Stimulated activated CD4-positive, alpha-beta T cell treated with anti-CD3 and anti-CD28 coated beads, Interleukin-4, amount 100 ng/mL, for 4 hours (primary cell): ENCODE data around the gene ADCK2.
A peak's percentile ranks its signal among the peaks of the same experiment; 100 is the strongest.
"Not testable (repeated sequence)": the region's sequence is repeated elsewhere in the genome, so short reads cannot be mapped to it uniquely, and the experiment has no call there.

ENCODE experiments used
- DNase-seq, 2 experiments: peaks; one replicate each; pipeline ENCODE4 v3.0.0-alpha.2; 2020

Gene ADCK2

DNA sequence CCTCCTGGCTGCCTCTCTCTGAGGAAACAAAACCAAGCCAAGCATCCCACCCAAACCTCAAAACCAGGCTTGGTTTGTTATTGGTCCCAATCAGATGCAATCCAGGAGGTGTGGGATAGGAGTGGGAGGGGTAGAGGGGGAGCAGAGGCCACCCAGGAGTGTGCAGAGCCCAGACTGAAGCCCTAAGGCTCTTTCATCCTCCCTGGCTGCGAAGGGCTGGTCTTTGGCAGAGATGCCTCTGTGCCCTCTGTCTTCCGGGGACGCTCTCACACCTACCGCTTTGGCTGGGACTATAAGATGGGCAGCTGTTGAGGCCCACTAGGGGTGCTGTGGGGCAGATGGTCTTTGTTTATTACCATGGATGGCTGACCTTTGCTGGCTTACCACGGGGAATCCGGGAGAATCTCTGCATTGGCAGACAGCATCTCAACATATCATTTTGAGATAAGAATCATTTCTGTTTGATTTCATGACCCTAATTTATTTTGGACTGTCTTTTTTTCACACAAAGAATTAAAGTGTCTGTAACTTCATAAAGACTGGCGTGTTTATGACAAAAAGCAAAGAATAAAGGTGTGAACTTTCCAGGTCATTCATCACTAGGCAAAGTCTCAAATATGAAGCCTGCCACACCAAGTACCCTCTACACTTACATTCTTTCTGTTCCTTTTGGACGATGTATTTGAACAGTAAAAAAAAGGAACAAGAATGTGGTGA, 25.7 kb upstream of the ADCK2 start:
- peak in 1 of 2 experiments; percentile 8 for DNase-seq

DNA sequence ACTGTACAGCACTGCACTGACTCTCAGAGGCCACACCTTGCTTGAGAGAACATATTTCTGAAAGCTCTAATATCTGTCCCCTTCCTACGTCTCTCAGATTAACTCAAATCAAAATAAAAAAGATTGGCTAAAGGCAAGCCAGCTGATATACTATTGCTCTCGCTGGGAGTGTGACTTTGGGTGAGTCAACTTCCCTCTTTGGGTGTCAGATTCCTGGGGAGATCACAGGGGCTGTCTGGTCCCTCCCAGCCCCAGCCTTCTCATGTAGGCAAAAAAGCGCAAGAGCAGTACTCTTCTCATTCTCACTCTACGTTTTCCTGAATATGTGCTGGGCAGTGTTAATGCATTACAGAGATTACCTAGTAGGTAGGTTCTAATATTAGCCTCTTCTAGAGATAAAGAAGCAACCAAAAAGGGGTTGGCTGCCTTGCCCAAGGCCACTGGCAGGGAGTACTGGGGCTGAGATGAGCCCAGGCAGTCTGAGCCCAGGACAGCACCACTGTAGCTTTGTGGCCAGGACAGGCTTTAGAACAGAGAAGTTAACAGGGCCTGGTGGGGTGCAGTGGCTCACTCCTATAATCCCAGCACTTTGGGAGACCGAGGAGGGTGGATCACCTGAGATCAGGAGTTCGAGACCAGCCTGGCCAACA, 23.1 kb upstream of the ADCK2 start:
- no peak for DNase-seq

DNA sequence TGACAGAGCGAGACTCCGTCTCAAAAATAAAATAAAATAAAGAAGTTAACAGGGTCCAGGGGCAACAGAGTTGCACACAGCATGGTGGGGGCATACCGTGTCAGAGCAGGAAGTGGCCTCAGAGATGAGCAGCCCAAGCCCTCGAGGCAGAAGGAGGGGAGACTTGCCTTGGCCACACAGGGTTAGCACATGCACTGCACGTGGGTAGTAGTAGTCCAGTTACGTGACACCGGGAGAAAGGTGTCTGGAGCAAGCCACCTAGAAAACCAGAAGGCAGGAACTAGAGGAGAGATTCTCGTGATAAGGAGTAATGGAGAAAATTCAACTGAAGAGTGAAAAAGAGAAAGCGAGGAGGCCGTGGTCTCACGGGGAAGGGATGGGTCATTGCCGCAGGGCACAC, 22.4 kb upstream of the ADCK2 start:
- no peak for DNase-seq

DNA sequence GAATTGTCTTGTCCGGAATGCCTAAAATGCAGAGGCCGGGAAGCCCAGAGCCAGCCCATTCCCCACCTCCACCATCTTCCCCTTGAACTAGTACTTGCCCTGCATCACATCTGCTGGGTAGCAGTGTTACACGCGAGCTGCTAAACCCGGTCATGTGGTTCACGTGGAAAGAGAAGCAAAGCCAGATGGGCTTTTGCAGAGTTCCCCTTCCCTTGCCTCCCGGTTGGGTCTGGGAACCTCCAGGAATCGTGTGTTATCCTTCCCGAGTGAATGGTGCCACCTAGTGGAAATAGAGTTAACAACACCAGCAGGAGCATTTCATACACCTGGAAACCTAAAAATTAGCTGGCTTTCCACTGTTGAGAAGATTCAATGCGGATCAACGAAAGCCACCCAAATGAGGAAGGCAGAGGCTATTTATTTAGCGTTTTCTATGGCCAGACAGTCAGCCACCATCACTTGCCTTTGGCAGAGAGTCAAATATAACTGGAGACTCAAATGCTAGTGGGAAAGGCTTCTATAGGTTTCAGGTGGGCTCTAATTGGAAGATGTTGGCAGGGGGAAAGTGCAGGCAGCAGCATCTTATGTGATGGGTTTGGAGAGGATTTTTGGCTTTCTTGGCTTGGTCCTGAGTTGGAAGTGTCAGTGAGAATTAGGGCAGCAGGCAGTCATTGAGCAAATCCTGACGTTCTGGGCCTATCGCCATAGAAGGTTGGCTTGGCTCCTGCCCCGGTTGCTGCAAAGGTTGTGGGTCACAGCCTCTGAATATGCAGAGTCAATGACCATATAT, 19.2 kb upstream of the ADCK2 start:
- no peak for DNase-seq

DNA sequence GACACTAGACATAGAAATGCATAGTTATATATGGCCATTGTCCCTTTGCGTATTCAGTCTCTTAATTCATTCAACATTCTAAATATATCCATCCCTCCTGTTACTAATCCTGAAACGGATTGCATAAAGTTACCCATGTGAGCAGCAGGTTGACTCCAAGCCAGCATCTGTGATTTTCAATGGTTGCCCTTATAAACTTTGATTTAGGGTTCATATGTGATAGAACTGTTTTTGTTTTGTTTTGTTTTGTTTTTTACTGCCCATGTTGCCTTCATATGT, 18.7 kb upstream of the ADCK2 start:
- no peak for DNase-seq

DNA sequence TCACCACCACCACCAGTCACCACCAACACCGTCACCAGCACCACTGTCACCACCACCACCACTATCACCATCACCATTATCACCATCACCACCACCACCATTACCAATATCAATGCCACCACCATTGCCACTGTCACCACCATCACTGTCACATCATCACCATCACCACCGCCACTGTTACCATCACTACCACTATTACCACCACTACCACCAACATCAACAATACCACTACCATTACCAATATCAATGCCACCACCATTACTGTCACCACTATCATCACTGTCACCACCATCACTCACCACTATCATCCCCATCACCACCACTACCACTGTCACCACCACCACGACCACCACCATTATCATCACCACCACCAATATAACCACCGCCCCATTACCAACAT, 18.1 kb upstream of the ADCK2 start:
- DNase-seq, result no peak

DNA sequence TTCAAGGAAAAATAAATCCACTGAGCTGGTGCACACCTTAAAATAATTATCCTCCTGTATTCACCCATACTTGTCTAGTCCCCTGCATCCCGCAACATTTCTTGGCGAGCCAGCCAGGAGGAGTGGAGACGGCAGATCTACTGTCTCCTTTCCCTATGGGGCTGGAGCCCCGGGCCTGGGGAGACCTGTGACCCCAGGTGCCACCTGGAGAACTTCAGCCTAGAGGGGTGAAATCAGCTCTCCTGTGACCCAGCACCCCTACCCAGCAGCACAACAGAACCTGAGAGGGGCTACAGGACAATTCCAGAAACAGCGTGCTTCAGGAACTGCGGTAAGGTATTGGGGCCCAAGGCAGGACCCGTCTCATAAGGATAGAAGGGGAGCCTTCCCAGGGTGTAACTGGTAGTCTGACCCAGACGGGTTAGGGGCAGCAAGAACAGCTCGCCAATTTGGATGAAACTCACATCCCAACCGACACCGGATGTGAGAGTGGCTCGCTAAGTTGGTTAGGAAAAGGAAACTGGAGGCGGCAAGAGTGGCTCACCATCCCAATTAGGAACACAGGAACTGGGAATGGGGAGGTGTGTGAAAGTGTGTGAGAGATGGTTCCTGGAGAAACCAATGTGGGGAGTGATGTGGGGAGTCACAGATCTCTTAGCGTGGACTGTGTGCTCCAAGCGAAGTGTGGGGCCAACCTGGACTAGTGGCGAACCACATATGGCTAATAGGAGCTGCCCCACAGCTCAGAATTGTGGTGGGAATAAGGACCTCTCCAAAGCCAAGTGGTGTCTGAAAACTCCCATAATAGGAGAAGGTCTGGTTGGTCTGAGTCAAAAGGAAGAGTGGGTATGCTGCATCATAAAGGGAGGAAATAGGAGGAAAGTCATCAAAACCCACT, 17.0 kb upstream of the ADCK2 start:
- no peak for DNase-seq

DNA sequence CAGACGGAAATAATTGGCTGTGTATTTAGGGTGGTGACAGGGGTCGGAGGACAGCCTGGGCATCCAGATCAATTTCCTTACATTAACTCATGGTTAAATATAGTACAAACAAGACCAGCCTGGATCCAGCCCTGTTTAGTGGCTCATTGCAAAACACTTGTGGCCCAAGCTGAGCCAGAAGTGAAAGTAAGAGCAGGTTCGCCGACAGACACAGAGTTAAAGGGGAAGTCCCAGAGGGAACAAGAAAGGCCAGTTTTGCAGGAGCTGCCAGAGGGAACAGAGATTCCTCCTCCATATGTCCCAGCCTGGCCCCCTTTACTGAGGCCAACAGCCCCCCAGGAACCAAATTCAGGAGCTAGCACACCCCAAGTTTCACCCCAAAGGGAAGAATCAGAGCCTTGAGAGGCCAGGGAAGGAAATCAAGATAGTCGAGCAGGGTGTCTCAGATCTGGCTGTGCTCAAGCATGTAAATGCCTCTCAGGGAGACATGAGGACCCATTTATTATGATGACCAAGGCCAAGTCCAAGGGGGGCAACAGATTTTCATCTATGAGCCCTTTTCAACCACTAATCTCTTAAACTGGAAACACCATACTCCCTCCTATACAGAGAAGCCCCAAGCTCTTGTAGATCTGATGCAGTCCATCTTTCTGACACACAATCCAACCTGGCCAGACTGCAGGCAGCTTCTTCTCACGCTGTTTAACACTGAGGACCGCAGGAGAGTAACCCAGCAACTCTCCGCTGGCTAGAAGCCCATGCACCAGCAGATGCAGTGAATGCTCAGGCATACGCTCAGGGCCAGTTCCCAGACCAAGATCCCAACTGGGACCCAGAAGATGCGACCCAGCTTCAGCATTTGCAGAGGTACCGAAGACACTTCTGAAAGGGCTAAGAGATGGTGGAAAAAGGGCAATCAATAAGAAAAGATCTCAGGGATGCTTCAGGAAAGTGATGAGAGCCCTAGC, 15.9 kb upstream of the ADCK2 start:
- DNase-seq, result peak; percentile 13 to 27

DNA sequence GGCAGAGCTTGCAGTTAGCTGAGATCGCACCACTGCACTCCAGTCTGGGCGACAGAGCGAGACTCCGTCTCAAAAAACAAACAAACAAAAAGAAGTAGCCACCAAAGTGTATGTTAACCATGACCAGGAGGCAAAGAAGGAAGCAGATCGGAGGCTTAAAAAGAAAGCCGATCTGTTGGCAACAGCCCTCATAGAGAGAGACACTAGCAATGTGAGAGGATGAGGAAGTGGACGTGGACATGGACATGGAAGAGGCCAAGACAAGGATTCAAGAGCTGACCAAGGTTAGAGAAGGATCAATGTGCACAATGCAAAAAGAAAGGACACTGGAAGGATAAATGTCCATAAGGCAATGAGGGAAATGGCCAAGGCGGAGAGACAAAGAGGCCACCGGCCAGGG, 14.9 kb upstream of the ADCK2 start:
- DNase-seq, result no peak

DNA sequence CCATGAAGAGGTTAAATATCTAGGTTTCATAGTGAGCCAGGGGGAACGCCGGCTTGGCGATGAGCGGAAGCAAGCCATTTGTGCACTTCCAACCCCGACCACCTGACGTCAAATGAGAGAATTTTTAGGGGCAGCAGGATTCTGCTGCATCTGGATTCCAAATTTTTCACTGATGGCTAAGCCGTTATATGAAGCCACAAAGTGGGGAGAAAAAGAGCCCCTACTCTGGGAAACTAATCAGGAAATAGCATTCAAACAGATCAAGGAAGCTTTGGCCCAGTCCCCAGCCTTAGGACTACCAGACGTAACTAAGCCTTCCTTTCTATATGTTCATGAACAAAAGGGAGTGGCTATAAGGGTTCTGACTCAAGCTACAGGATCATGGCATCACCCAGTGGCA, 12.9 kb upstream of the ADCK2 start:
- no peak for DNase-seq

DNA sequence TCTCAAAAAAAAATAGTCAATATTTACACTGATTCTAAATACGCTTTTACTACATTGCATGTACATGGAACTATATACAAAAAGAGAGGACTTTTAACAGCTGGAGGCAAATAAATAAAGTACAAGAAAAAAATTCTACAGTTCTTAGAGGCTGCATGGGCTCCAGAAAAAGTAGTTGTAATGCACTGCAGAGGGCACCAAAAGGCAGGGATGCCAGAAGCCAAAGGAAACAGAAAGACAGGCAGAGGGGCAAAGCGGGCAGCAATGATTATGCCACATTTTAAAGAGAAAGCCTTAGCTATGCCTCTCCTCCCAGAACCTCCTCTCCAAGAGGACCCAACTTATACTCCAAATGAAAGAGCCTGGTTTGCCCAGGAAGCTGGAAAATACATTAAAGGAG, 11.6 kb upstream of the ADCK2 start:
- no peak for DNase-seq

DNA sequence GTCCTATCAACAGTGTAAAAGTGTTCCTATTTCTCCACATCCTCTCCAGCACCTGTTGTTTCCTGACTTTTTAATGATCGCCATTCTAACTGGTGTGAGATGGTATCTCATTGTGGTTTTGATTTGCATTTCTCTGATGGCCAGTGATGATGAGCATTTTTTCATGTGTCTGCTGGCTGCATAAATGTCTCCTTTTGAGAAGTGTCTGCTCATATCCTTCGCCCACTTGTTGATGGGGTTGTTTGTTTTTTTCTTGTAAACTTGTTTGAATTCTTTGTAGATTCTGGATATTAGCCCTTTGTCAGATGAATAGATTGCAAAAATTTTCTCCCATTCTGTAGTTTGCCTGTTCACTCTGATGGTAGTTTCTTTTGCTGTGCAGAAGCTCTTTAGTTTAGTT, 9.8 kb upstream of the ADCK2 start:
- DNase-seq, result not testable (repeated sequence)

DNA sequence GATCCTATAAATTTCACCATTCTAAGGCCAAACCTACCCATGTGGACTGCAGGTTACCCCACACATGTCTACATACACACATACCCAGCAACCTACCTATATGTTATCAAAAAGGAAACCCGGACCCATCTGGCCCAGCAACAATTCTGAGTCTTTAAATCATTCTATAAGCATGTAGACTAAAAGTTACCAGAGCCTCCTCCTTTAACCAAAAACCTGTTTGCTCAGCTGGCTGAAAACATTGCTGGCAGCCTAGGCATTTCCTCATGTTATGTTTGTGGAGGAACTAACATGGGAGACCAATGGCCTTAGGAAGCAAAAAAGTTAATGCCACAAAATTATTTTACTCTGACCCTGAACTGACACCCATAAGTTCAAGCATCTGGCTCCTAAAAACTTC, 5.3 kb upstream of the ADCK2 start:
- DNase-seq, result no peak

DNA sequence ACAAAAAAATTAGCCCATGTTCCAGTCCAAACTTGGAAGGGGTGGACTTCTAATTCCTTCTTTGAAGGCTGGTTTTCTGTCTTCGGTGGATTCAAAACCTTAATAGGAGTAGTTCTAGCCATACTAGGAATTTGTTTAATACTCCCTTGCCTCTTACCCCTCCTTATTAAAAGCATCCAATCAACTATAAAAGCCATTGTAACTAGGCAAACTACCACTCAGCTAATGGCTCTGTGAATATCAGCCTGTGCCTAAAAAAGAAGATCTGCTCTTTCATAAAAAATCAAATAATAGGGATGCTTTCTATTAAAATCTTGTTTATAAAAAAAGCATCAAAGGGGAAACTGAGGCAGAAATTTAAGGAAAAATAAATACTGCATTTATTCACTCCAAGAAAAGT, 4.1 kb upstream of the ADCK2 start:
- DNase-seq, result no peak

DNA sequence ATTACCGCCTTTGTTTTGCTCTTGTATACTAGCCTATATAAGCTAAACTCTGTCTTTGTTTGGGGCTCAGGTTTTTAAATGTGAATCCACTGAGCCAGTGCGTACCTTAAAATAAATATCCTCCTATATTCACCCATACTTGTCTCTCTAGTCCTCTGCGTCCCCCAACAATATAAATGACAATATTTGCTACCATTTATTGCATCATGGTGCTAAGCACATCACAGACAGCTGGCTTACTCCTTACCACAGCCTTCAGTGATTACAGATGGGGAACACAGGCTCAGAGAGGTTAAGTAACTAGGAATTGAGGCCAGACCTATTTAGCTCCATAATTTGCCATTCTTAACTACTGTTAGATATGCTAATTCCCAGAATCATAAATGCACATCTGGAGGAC, 3.4 kb upstream of the ADCK2 start:
- no peak for DNase-seq

DNA sequence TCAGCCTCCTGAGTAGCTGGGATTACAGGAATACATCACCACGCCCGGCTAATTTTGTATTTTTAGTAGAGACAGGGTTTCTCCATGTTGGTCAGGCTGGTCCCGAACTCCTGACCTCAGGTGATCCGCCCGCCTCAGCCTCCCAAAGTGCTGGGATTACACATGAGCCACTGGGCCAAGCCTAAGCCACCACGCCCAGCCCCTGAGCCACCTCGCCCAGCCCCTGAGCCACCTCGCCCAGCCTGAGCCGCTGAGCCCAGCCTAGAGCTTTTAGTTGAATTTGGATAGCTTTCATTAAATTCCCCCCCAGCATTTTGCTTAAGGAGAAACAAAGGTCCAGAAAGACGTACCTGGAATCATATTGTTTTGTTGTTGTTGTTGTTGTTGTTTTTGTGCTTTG, 2.9 kb upstream of the ADCK2 start:
- DNase-seq, result not testable (repeated sequence)

DNA sequence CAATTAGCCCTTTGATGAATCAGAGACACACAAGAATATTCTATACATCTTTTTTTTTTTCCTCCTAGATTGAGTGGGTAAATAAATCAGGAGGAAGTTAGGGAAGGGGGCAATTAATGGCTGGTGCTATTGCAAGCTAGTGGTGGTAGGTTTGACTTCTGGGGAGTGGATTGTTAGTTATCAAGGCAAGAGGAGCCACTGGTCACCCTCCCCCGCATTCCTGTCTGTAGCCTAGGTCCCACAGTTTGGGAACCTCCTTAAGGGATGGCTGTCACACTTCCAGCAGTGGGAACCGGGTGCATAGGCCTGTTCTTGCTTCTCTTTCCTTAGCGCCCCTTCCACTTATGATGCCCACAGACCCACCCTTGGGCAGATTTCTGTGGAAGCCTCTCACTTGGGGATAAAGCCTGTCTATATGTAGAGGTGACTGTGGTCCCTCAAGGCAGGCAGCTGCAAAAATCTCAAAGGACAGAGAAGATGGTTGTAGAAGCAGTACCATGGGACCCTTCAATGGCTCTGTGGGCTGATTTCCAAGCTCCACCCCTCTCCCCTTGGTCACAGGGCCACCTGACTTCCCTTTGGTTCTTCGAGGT, 2.3 kb upstream of the ADCK2 start:
- DNase-seq, result no peak

DNA sequence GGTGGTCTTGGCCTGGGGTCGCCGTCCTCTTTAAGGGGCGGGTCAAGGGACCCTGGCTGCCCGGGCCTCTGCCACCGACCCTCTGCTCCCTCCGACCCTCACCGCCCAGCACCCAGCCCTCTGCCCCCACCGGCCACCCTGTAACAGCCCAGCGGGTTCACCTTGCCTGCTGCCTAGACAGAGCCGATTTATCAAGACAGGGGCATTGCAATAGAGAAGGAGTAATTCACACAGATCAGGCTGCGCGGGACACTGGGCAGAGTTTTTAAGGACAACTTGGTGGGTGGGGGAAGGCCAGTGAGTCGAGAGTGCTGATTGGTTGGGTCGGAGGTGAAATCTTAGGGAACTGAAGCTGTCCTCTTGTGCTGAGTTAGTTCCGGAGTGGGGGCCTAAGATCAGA, 779 bp upstream of the ADCK2 start:
- no peak for DNase-seq

DNA sequence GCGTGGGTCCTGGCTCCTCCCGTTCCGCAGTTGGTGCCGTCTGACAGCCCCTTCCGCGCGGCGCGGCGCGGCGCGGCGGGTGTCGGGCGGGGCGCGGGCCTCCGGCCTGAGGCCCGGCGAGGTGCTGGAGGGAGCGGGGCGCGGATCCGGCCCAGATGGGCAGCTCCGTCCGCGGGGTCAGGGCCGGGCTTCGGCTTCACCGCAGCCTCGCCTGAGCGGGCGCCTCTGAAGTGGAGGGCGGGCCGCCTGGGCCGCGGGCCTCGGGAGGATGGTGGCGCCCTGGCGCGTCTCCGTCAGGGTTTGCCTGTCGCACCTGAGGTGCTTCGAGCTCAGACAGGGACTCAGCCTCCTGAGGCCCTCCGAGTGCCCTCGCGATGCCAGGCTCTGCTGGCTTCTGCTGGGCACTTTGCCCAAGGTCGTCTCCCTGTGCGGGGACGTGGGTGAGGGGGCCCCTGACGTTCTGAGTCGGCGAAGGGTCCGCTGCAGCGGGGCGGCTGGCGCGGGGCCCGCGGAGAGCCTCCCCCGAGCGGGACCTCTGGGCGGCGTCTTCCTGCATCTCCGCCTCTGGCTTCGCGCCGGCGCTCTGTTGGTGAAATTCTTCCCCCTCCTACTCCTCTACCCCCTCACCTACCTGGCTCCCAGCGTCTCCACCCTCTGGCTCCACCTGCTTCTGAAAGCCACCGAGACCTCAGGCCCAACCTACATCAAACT, 473 bp downstream of the ADCK2 start:
- peak; percentile 64 to 70 for DNase-seq

DNA sequence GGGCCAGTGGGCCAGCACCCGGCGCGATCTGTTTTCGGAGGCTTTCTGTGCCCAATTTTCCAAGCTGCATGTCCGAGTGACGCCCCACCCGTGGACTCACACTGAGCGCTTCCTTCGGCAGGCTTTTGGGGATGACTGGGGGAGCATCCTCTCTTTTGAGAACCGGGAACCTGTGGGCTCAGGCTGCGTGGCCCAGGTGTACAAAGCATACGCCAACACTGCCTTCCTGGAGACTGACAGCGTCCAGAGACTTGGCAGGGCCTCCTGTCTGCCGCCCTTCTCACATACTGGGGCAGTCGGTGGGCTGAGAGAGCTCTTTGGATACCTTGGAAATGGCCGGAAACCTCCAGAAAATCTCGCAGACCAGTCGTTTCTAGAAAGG, 1.0 kb downstream of the ADCK2 start:
- DNase-seq, result no peak

DNA sequence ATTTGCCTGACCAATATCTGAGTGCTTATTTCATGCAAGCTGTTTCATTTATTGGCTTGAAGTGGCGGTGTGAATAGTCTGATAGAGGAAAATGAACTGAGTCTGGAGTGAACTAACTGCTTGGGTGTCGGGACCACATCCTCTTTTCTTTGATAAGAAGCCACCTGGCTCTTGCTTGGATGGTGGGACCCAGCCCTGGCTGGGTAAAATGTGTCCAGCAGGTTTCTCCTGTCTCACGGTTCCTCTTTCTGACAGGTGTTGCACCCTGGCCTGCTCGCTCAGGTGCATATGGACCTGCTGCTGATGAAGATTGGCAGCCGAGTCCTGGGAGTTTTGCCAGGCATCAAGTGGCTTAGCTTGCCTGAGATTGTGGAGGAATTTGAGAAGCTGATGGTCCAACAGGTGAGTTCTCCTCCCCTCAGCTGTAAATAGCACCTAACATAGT, 1.6 kb downstream of the ADCK2 start:
- DNase-seq, result no peak
